NCI-H1417 treated with DMSO at 0.1 percent for 48 hours (cell line): ENCODE measurements around the gene SNRPA1.
"Not testable (repeated sequence)": the region's sequence is repeated elsewhere in the genome, so short reads cannot be mapped to it uniquely, and the experiment has no call there.

Source experiments
- DNase-seq: peaks from one replicate; lab custom pipeline; 2025; lab: John Stamatoyannopoulos, UW

SNRPA1 gene

DNA sequence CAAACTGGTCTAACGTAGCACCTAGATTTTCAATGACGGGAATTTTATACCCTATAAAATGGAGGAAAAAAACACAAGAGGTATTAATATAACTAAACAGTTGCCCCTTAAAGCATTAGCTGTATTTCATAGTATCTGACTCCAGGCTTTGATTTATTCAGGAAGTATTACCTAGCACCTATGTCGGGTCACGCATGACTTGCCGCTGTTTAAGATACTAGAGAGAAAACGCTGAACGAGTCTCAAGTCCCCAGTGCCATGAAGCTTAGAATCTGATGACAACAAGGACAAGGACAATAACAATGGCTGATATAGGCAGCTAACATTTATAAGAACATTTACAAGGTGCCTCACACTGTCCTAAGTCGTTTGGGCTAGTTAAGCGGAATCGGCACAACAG is 1.9 kb downstream of the SNRPA1 start:
- no peak for DNase-seq

DNA sequence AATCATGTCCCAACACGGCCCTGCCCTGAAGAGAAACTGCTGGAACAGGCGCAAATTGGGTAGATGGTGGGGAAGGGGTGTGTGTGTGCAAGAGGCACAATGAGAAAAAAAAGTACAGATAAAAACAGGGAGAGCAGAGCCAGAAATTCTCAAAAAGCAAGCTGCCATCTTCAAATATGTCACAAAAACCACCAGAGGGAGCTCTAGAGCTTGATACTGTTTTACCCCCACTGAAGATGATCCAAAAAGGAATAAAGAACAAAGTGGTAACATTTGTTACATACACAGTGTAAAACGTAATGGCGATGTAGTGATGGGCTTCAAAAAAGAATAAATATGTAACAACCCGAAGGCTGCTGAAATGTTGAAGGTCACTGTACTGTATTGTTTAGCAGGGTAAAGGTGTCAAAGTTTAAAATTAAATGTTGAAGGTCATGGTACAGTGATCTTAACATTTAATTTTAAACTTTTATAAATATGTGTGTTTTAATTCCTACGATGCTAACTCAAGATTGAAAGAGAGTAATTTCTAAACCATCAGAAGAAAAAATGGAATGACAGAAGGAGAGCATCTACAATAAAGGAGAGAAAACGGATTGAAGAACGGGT is 6.0 kb downstream of the SNRPA1 start:
- DNase-seq = no peak

DNA sequence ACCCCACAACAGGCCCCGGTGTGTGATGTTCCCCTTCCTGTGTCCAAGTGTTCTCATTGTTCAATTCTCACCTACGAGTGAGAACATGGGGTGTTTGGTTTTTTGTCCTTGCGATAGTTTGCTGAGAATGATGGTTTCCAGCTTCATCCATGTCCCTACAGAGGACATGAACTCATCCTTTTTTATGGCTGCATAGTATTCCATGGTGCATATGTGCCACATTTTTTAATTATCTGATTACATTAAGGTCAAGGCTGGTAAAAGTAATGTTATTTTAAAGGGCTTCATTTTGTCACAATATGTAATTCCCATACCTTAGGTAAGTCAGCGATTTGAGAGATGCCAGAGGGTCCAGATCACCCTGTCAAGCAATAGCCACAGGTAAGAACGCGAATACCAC is 7.7 kb downstream of the SNRPA1 start:
- DNase-seq = not testable (repeated sequence)

DNA sequence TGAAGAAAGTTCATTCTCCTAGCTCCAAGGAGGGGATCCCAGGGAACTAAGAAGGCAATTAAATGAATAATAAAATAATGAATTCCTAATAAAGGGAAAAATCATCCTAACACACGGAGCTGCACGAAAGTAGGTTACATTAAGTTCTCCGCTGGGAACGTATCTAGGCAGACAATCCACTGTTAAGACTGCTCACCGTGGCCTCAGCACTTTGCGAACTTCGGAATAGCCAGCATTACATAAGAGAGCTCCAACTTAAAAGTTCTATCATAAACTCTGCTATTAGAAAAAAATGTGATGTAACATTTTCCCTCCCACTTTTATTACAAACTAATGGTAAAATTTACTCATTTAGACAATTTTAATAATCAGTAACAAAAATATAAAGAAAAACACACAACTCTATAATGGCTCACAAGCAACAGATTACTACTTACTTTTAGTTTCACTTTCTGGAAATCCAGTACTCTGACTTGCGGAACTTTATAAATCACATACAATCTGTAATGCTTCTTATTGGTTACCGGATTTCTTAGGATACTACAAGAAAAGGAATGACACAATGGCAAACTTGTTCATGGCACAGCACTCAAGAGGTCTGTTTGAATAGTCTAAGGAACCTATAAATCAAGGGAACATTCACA is 8.5 kb downstream of the SNRPA1 start:
- DNase-seq = no peak

DNA sequence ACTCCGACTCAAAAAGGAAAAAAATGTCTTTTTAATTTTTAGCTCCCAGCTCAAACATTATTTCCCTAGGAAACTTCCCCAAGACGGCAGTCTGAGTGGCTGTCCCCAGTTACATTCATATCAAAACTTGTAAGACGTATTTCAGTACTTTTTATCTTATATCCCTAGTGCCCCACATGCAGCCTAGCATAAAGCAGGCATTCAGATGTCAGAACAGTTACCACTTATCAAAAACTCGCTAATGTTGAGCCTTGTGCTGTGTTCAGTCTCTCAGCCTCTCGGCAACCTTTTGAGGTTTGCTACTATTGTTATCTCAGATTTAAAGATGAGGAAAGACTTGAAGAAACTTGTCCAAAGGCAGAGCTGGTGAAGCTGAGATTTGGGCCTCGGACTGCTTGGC is 11.1 kb downstream of the SNRPA1 start:
- DNase-seq = no peak

DNA sequence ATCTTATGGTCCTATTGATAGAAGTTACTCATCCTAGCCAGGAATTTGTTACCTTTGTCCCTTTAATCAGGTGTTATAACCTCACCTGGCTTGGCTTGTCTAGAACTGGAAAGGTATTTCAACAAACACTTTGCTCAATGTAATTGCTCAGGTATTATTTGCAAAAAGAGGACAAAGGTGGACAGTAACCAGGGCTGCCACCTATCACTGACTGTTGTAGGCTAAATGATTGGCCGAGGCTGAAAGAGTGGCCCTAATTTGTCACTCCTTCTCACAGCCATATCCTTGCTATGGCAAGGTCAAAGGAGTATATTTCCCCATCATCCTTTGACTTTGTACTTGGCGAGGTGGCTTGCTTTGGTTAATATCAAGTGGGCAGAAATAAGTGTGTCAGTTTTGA is 15.0 kb downstream of the SNRPA1 start:
- DNase-seq = no peak

DNA sequence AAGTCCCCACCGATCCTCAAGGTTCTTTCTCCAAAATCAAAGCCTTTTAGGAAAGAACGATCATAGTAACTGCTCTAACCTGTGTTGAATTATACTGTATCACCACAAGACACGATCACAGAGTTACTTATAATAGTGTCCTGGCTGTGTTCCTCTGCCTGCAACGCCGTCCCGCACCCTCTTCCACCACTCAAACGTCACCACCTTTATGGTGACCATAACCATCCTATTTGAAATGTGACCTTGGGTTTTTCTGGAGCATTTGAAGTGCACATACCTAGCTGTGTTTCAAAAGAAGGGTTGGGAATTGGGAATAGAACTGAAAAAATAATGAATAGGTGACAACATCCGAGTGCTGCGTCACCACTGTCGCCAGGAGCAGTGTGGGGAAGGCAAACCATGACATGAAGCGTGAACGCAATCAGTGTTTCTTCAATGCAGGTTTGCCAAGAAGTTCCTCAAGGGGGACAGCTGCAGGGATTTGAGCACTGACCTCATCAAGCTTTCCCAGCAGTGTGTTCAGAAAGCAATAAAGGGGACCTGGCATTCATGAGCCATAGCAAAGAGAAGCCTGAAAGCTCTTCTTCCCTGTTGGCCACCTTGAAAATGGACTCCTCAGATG is 17.0 kb downstream of the SNRPA1 start:
- DNase-seq = no peak

DNA sequence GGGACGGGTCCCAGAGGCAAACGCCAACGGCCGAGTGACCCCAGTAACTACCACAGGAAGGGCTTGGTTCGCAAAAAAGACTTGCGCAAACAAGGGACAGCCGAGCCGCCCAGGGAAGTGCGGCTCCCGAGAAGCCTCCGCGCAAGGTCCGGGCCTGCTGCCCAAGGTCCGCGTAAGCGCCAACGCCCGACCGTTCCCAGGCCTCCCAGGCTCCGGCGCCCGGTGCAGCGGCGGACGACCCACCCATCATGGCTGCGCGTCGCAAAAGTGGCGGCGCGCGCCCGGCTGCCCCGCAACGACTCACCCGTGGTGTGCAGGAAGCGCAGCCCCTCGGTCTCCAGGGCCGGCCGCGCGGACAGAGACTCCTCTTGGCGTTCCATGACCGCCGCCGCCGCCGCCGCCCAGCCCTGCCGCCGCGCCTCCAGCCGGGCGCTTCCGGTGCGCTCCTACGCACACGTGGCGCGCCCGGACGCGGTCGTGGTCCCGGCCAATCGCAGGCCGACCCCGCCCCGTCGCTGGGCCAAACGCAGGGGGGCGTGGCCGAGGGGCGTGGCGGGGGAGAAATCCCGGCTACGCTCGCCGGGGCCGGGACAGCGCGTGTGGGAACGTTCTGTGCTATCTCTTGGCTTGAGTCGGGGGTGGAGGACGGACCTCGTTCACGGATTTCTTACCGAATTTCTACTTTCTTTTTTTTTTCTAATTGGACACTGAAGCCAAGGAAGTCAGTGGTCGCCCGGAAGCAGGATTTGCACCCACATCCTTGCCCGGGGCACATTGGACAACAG is 17.8 kb downstream of the SNRPA1 start, which contains the start of gene SELENOS:
SELENOS (minus strand) TSS at position 448 of the 785 bp plus-strand sequence; CDS start at position 380, 68 bp downstream.
- DNase-seq = no peak

DNA sequence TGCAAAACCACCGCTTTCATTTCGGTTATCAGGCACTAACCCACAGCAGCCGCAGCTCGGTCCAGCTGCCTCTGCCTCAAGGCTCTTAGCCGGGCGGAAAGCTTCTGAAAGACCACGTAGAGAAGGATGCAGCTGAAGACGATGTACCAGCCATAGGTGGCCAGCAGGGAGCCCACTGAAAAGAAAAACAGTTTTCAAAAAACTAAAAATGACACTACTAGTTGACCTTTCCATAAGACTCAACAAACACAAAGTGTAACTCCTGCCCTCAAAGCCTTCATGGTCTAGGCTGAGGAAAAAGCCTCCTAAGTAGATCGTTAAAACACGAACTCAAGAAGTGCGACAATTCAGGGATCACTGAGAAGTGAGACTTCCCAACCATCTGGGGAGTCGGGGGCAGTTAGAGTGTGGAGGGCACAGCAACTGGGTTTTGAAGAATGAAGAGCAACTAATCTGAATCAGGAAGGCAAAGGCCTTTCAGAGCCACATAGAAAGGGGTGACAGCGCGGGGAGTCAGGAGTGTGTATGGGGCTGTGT is 18.5 kb downstream of the SNRPA1 start:
- DNase-seq = no peak

DNA sequence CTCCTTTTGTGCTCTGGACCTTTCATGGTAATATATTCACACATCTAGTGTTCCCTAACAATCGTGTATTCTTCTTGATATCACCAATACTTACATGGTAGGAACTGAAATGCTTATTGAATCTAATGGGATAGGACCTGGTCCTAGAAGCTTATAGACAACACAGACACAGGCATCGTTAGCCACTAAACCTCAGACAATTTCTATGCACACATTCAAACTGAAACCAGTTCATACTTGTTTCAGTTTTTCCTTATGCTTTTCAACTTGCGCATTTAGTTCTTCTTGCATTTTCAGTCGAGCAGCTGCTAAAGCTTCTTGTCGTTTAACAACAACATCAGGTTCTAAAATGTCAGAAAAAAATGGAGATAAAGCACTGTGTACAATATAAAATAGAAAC is 20.0 kb downstream of the SNRPA1 start:
- DNase-seq = no peak

DNA sequence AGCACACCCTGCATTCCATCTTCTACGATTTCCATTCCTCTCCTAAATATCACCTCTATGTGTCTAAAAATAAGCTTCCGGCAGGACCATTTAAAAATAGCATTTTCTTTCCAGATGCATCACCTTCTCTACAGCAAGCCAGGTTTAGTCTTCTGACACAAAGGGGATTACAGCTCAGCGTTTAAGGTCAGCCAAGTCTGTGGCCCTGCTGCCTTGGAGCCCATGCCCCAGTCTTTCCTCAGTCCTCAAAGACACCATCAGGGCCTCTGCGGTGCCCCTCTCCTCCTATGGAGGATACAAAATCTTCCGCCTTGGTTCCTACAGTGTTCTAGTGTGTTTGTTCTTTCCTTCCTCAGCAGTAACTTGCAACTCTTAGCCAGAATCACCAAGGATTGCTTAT is 21.5 kb downstream of the SNRPA1 start:
- DNase-seq = no peak

DNA sequence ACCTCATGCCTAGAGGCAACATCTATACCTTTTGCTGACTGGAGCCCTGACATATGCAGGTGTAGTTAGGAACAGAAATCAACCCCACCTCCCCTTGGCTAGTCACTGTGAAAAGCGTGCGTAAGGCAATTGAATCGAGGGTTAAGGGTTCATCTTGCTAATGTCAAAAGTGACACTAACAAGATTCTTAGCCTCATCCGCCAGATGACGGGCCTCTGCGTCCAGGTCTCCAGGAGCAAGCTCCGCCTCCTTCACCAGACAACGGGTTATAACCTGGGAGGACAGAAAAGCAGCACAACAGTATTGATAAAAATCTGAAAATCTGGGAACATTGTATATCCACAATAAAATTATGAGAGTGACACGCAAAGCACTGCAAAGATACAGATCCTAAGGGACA is 22.5 kb downstream of the SNRPA1 start:
- no peak for DNase-seq

DNA sequence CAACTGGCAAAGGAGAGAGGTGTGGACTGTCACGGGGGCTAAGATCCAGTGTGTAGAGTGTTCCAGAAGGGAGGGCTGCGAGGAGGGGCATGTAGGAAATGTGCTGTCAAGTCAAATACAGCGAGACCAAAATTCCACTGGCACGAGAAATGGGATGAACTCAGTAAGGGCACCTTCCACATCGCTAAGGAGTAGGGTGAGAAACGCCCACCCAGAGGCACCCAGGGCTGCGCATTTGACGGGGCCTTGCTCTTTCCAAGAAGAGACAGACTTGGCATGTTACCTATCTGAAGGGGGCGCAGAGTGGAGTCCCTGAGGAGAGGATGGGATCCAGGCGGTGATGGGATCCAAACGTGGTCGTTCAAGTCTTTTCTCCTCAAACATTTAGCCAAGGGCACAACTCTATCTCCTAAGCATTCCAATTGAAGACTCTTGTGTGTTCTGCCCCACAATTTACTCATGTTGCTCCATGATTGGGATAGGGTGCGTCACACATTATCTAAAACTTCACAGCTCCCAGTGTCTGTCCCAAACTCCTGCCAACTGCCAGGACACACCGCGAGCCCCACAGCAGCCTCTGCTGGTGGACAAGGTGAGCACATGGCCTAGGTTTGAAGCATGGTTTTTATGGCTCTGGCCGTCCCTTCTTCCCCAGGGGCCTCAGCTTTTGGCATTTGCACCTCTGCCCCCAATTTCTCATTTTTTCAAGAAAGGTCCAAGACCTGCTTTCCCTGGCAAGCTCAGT is 25.4 kb downstream of the SNRPA1 start:
- no peak for DNase-seq

DNA sequence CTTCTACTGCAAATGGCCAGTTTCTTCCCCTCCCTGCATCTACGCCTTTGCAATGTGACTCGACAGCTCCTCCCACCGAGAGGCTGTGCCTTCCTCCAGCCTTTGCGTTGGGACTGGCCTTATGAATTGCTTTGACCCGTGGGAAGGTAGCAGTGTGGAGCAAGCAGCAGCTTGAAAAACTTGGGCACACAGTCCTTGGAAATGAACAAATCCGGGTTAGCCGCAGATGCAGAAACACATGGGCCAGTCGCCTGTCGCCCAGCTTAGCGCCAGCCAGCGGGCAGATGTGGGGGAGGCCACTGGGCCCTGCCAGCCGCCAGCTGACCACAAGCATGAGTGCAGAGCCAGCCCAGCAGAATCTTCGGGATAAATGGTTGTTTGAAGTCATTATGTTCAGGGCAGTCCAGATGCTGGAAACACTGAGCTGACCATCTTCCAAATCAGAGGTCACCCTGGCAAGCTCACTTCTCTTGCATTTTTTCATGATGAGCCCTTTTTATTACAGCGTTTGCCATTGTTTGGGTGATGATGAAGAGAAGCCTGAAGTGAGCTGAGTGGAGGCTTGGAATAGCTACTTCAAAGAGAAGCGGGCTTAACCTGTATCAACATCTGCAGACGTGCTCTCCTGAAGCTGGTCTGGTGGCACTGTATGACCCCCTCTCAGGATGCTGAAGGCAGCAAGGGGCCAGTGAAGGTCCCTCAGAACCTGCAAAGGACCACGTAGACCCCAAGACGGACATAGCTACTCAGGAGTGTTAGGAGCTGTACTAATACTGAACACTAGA is 27.5 kb downstream of the SNRPA1 start:
- DNase-seq = no peak

DNA sequence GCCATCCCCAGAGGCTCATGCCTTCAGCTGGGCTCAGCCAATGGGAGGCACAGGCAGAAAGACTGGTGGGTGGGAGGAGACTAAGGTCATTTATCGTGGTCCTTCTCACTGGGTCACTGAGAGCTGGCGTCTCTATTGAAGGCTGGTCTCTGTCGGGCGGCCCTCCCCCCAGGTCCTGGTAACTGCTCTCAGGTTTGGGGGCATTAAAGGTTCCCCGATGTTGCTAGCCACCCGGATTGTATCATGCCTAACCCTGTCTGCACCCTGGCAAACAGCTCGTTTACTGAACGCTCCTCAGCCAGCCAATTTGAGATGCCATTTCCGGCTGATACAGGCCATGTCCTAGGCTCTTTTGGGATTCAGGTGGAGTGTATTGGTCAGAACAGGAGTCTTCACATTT is 28.3 kb downstream of the SNRPA1 start:
- DNase-seq = no peak

DNA sequence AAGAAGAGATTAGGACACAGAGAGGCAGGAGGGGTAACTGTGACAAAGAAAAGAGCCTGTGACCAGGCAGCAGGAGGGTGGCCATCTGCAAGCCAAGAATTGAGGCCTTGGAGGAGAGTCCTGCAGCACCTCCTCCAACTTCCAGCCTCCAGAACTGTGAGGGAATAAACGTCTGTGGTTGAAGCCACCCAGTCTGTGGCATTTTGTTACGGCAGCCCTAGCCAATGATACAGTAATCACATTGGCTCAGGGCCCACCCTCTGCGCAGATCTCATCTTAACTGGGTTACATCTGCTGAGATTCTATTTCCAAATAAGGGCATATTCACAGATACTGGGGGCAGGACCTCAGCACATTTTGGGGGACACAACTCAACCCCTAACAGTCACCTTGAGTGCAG is 29.0 kb downstream of the SNRPA1 start:
- DNase-seq = no peak

DNA sequence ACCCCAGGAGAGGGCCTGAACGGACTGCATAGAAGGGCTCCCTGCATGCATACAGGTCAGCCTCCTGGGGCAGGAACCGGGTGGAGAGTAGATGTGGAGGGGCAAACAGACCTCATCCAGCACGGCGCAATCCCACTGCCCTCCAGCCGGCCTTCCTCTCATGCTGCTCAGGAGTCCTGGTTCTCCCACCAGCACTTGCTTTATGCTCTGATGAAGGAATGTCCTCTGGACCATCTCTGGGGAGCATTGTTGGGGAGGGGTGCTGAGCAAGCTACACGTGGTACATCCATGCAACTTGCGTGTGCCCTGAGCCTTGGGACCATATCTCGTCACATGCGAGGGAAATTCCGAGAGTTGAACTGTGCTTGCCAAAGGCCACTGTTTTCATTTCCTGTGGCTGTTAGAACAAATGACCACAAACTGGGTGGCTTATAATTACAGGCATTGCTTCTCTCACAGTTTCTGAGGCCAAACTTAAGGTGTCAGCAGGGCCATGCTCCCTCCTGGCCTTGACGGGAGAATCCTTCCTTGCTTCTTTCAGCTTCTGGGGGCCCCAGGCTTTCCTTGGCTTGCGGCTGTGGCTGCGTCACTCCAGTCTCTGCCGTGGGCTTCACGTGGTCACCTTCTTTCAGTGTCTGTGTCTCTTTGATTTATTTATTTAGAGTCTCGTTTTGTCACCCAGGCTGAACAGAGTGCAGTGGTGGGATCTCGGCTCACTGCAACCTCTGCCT is 30.0 kb downstream of the SNRPA1 start:
- DNase-seq = no peak

DNA sequence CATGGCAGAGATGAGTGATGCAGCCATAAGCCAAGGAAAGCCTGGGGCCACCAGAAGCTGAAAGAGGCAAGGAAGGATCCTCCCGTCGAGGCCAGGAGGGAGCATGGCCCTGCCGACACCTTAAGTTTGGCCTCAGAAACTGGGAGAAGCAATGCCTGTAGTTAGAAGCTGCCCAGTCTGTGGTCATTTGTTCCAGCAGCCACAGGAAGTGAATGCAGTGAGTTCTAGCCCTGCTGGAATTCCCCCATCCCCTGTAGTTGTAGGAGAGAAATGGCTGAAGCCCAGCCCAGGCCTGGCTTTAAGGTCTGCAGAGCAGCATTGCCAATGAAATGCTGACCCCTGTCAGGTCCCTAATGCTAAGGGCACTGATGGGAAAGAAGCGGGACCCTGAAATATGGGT is 31.0 kb downstream of the SNRPA1 start:
- no peak for DNase-seq

DNA sequence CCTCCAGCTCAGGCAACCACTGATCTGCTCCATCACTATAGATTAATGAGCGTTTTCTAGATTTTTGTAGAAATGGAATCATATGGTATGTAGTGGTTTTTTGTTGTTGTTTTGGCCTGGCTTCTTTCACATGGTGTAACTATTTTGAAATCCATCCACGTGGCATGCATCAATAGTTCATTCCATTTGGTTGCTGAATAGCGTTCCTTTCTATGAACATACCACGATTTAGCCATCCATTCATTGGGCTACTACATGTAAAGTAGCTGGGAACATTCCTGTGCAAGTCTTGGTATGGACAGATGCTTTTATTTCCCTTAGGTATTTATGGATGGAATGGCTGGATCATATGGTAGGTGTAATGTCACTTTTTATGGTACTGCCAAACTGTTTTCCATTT is 32.5 kb downstream of the SNRPA1 start:
- no peak for DNase-seq
